ENCODE measurements around the gene PRRC1. TPM values are rescaled to one million over a fixed set of nuclear protein-coding genes. Genes with fewer than 3 reads are reported as not detected.

Gene PRRC1
- total RNA-seq, 1 donor = 91.6 TPM

DNA sequence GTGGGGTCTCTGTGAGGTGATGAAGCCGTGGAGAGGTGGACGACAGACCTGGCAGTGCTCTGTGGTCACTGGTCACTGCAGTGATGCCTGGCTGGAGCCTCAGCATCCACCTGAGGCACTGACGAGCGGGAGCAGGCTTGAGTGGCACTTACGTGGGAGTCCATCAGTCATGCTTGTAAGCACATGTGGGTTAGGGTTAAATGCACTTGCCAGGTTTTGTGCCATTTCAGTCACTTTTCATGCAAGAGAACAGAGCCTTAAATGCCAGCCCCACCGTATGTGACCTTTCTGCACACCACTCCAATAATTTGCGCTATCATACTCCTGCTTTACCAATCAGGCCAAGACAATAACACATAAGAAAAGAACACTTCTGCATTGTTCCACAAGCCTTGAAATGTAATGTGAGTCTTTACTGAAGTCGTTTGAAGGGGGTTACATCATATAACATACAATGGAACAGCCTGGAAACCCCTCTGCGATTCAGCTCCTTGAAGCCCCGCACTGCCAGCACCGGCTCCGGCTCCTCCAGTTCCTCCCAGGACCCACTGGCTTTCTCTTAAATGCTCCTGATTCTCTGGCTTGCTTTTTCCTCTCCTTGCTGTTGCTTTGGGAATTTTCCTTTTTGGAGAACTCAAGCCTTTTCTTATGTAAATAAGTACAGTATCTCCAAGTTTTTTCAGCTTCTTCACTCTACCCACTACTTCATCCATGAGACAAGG lies 72.0 kb downstream of the PRRC1 start:
- Histone ChIP-seq H3K9me3 (ENCODE audit: low read depth, low read length) (no peaks in the 10 kb centered on the region), H2AFZ (ENCODE audit: low read length) (no peak overlapping the region), H3K79me2 (ENCODE audit: insufficient read depth, low read length) (no peaks in the 10 kb centered on the region), H3K4me2 (ENCODE audit: insufficient read depth, low read length) (no peak overlapping the region), H3K4me1 (ENCODE audit: insufficient read depth, low read length) (no peaks in the 10 kb centered on the region), H3K4me3 (ENCODE audit: insufficient read depth, low read length) (no peak overlapping the region), H3K27me3 (ENCODE audit: insufficient read depth, low read length) (no peaks in the 10 kb centered on the region), H3K36me3 (ENCODE audit: insufficient read depth, low read length) (no peaks in the 10 kb centered on the region), H4K20me1 (ENCODE audit: insufficient read depth, low read length) (no peaks in the 10 kb centered on the region), H3K27ac (ENCODE audit: low read depth, low read length) (no peak overlapping the region)
- no peak for DNase-seq (ENCODE audit: insufficient read length, low spot score, missing footprints)
- TF ChIP-seq CTCF (IDR thresholded peaks at IDR 0.05; ENCODE audit: extremely low read depth, low read depth, low read length) = no peak

- Histone ChIP-seq H3K9me3 (ENCODE audit: low read depth, low read length) (no peaks in the 10 kb centered on the region), H3K27ac (ENCODE audit: low read depth, low read length) (no peak overlapping the region), H3K4me3 (ENCODE audit: insufficient read depth, low read length) (no peak overlapping the region), H3K36me3 (ENCODE audit: insufficient read depth, low read length) (no peaks in the 10 kb centered on the region), H3K4me1 (ENCODE audit: insufficient read depth, low read length) (no peaks in the 10 kb centered on the region), H2AFZ (ENCODE audit: low read length) (no peak overlapping the region), H3K27me3 (ENCODE audit: insufficient read depth, low read length) (no peaks in the 10 kb centered on the region), H4K20me1 (ENCODE audit: insufficient read depth, low read length) (no peaks in the 10 kb centered on the region), H3K4me2 (ENCODE audit: insufficient read depth, low read length) (no peak overlapping the region), H3K79me2 (ENCODE audit: insufficient read depth, low read length) (no peaks in the 10 kb centered on the region)
- DNase-seq (ENCODE audit: insufficient read length, low spot score, missing footprints) = no peak
- no peak for TF ChIP-seq CTCF (IDR thresholded peaks at IDR 0.05; ENCODE audit: extremely low read depth, low read depth, low read length)
These were observed 72.8 kb downstream of the PRRC1 start for GRCh38 chr5:127590156-127590722.

- no peak for TF ChIP-seq CTCF (IDR thresholded peaks at IDR 0.05; ENCODE audit: extremely low read depth, low read depth, low read length)
- no peak overlapping the region for H2AFZ ChIP-seq (ENCODE audit: low read length)
- H3K27me3 ChIP-seq (ENCODE audit: insufficient read depth, low read length) = no peaks in the 10 kb centered on the region
- no peaks in the 10 kb centered on the region for H3K4me1 ChIP-seq (ENCODE audit: insufficient read depth, low read length)
- DNase-seq (ENCODE audit: insufficient read length, low spot score, missing footprints) = no peak
- H3K4me2 ChIP-seq (ENCODE audit: insufficient read depth, low read length) = no peak overlapping the region
- no peaks in the 10 kb centered on the region for H4K20me1 ChIP-seq (ENCODE audit: insufficient read depth, low read length)
- no peaks in the 10 kb centered on the region for H3K9me3 ChIP-seq (ENCODE audit: low read depth, low read length)
- no peak overlapping the region for H3K27ac ChIP-seq (ENCODE audit: low read depth, low read length)
- H3K79me2 ChIP-seq (ENCODE audit: insufficient read depth, low read length) = no peaks in the 10 kb centered on the region
- H3K36me3 ChIP-seq (ENCODE audit: insufficient read depth, low read length) = no peaks in the 10 kb centered on the region
- no peak overlapping the region for H3K4me3 ChIP-seq (ENCODE audit: insufficient read depth, low read length)
These were observed 78.3 kb downstream of the PRRC1 start for GRCh38 chr5:127595484-127596368.

- Histone ChIP-seq H3K36me3 (ENCODE audit: insufficient read depth, low read length) (no peaks in the 10 kb centered on the region), H2AFZ (ENCODE audit: low read length) (no peak overlapping the region), H4K20me1 (ENCODE audit: insufficient read depth, low read length) (no peaks in the 10 kb centered on the region), H3K9me3 (ENCODE audit: low read depth, low read length) (no peaks in the 10 kb centered on the region), H3K4me3 (ENCODE audit: insufficient read depth, low read length) (no peak overlapping the region), H3K27me3 (ENCODE audit: insufficient read depth, low read length) (no peaks in the 10 kb centered on the region), H3K4me1 (ENCODE audit: insufficient read depth, low read length) (no peaks in the 10 kb centered on the region), H3K79me2 (ENCODE audit: insufficient read depth, low read length) (no peaks in the 10 kb centered on the region), H3K4me2 (ENCODE audit: insufficient read depth, low read length) (no peak overlapping the region), H3K27ac (ENCODE audit: low read depth, low read length) (no peak overlapping the region)
- DNase-seq (ENCODE audit: insufficient read length, low spot score, missing footprints) = no peak
- no peak for TF ChIP-seq CTCF (IDR thresholded peaks at IDR 0.05; ENCODE audit: extremely low read depth, low read depth, low read length)
These were observed 79.1 kb downstream of the PRRC1 start for GRCh38 chr5:127596501-127596900.
